ENCODE results near the gene CRYAA. TPM values are rescaled to one million over a fixed set of nuclear protein-coding genes. Genes with fewer than 3 reads are reported as not detected.

The CRYAA gene, protein sequence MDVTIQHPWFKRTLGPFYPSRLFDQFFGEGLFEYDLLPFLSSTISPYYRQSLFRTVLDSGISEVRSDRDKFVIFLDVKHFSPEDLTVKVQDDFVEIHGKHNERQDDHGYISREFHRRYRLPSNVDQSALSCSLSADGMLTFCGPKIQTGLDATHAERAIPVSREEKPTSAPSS
- total RNA-seq, result not detected in 2 replicates

DNA sequence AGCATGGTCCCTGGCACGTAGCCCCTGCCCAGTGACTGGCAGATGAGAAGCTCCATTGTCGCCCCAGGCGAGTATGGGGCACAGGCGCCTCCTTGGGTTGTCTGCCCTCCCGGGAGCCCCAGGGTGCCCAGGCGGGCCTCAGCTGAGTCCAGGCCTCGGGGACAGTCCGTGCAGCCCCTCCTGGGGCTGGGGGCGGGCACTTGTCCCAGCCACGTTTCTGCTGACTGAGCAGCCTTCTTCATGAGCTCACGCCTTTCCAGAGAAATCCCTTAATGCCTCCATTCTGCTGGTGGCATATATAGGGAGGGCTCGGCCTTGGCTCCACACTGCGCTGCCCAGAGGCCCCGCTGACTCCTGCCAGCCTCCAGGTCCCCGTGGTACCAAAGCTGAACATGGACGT, at the start of gene CRYAA:
Gene CRYAA (plus strand): TSS at position 301 of the 400 bp plus-strand sequence. CDS start 92 bp downstream, at position 393.

Other genes starting within 250 kb of the CRYAA start
- gene ERVH48-1, start 243.4 kb upstream of the CRYAA start, total RNA-seq, result under 0.01 TPM in 1 of 2 replicates, not detected in the other
- 16.6 and 30.0 TPM in 2 replicates for gene PKNOX1, start 194.4 kb upstream of the CRYAA start, total RNA-seq
- gene CBS, start 93.2 kb upstream of the CRYAA start, total RNA-seq, result 33.1 and 138 TPM in 2 replicates
- 29.1 and 39.6 TPM in 2 replicates for gene U2AF1, start 61.4 kb upstream of the CRYAA start, total RNA-seq

Measured in uterine smooth muscle cell (primary cell).